Activated T-cell treated with anti-CD3 and anti-CD28 coated beads for 1 hour (primary cell): ENCODE data around the gene NKIRAS1.
"Not testable (repeated sequence)": the region's sequence is repeated elsewhere in the genome, so short reads cannot be mapped to it uniquely, and the experiment has no call there.

ENCODE experiments used
- DNase-seq: peaks from one replicate; pipeline ENCODE4 v3.0.0-alpha.2; 2020; ENCODE audit warnings: low read depth

The NKIRAS1 gene

DNA sequence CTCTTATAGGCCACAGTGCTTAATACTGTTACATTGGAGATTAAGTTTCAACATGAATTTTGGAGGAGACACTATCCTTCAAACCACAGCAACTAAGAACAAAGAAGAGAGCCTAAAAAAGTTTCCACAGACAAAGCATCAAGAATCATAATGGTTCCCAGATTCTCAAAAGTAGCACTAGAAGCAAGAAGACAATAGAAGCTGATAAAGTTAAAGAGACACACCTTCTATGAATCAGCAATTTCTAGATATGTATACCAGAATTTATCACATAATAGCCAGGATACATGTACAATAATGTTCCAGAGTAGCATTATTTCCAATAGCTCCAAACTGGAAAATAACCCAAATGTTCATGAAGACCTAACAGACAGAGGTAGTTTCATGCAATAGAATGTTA lies 12.2 kb downstream of the NKIRAS1 start:
- DNase-seq: no peak

DNA sequence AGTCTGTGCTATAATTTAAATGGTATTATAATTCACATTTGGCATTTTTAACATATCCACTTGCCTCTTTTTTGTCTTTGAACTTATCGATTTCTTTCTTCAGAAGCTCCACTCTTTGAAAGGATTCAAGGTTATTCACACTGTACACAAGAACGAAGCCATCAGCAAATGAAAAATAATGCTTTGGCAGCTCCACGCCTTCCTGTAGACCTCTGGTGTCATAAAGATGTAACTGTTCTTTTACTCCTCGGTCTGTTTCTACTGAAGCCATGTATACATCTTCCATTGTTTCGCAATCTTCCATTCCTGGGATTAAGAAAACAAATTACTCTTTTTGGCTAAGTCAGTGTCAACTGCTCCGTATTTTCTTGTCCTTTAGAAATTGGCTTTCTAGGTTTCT lies 16.0 kb downstream of the NKIRAS1 start:
- DNase-seq: no peak

- no peak for DNase-seq
Observed at GRCh38 chr3:23895181-23895580, 21.6 kb downstream of the NKIRAS1 start.

DNA sequence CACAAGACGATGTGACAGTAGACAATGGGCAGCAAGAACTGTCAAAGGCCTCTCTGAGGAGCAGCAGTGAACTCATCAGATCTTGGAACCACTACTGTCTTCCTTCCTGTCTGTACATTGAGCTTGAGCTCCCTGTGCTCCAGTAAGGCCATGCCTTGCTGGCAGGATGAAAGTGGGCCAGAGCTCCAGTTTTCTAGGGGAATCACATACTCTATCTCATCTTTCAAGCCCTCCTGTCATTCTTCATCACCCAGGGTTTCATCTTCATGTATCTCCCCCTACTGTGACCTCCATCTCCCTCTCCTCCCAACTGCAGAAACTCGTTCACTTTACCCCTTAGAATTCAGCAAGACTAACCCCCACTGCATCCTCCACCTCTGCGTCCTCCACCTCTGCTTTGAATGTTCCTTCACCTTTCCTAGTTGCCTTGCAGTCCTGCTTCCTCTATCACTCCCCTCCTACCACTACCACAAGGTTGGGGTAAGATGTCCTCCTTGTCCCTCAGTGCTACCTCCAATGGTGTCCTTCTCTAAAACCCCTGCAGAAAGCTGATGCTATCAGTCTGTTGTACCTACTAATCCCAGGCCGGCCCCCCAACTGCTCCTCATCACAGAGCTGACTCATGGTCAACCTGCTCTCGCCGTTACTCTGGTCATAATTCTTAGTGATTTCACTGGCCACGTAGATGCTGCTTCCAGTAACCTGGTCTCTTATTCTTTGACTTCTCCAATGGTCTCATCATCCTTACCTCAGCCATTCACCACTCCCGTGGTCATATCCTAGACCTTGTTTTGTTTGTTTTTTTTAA lies 22.3 kb downstream of the NKIRAS1 start:
- no peak for DNase-seq

DNA sequence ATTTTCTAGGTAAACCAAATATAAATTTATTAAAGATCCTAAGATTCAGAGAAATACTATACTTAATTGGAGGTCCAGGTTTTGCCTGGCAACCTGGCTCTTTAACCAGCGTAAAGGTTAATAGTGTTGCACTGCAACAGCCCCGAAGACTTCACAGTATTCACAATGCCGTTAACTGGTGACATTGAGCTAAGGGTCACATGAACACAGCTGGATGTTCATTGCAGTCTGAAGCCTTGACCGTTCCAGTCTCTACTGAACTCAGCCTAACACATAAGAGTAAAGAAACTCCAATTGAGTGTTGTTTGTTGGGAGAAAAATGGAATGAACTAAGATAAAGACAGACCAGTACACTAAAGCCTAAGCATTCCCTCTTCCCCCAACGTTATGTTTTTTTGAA lies 26.8 kb downstream of the NKIRAS1 start:
- no peak for DNase-seq

DNA sequence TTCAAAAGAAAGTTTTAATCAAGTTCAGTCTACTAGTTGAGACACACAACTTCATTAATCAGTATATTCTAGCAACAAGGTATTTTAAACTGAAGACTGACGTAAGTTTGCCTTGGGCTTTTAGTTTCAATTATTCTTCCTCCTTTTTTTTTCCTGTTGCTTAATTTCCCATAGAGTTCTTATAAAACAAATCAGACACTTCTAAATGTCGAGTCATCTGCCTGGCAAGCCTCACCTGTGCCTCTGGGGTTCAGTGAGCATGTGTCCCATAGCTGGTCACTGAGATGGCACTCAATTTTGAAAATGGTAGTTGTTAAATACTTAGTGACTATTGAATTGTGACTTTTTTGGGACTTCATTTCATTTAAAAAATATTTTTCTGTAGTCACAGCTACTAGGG lies 27.4 kb downstream of the NKIRAS1 start:
- no peak for DNase-seq

GRCh38 chr3:23888617-23889228 lies 28.1 kb downstream of the NKIRAS1 start:
- no peak for DNase-seq

GRCh38 chr3:23886311-23886710 lies 30.5 kb downstream of the NKIRAS1 start:
- no peak for DNase-seq

DNA sequence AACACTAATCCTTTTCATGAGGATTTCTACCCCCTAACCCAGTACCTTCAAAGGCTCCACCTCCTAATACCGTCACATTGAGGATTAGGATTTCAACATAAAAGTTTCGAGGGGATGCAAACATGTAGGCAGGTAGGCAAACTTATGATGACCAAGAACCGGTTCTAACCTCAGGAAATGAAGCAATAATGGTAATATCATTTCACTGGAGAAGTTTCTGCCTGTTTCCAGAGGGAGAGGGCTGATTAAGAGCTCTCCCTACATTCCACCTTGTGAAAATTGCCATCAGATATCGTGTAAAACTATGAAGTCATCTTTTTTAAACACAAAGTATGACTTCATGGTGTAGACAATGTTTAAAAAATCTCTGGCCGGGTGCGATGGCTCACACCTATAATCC lies 31.6 kb downstream of the NKIRAS1 start:
- DNase-seq: no peak

DNA sequence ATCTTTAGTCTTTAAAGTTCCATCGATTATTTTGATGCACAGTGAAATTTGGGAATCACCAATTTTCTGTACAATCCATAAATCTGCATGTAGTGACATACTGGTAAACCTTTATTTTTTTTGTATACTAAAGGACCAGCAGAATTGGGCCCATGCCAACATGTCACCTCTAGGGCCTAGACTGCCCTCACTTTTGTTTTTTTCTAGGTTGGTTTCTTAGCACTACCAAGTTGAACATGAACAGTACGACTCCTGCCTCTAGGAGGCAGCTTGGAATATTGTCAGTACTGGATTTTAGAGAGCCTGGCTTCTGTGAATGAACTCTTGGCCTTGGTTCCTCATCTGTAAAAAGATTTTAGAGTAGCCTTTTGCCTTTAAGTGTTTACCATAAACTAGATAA lies 32.3 kb downstream of the NKIRAS1 start:
- no peak for DNase-seq

- DNase-seq: no peak
Observed at GRCh38 chr3:23882487-23882918, 34.3 kb downstream of the NKIRAS1 start.

DNA sequence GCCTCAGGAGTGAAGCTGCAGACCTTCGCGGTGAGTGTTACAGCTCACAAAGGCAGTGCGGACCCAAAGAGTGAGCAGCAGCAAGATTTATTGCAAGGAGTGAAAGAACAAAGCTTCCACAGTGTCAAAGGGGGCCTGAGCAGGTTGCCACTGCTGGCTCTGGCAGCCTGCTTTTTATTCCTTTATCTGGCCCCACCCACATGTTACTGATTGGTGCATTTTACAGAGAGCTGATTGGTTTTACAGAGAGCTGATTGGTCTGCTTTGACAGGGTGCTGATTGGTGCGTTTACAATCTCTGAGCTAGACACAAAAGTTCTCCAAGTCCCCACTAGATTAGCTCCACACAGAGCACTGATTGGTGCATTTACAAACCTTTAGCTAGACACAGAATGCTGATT lies 34.8 kb downstream of the NKIRAS1 start:
- not testable (repeated sequence) for DNase-seq

GRCh38 chr3:23880703-23881339 lies 36.0 kb downstream of the NKIRAS1 start:
- DNase-seq: no peak

- DNase-seq: no peak
Observed at GRCh38 chr3:23879485-23879884, 37.3 kb downstream of the NKIRAS1 start.

- no peak for DNase-seq
Observed at GRCh38 chr3:23877329-23877980, 39.3 kb downstream of the NKIRAS1 start.

GRCh38 chr3:23876923-23877322 lies 39.9 kb downstream of the NKIRAS1 start:
- DNase-seq: no peak

DNA sequence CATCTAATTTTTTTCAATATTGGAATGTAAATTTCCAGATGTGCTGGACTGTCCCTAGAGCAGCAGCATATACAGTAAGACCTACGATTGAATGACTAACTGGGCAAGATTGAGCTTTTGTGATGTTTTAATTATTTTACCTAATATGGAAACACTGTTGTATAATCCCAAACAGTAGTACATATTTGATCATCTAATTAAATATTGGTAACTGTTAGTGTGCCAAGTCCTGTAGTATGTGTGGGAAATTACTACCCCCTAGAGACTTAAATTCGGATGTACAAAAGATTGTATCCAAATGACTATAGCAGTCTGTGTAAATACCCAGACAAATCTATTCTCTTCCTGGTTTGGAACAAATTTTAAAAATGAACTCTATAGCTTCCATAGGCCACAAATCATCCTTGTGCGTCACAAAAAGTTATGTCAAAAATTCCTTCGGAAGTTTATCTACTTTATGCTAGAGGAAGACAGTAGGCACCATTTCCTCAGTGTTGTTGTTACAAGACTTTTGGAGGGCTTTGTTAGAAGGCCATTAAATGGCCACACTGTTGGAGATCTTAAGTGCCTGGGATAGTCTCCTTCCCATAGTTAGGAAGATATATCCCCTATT lies 41.6 kb downstream of the NKIRAS1 start:
- DNase-seq: no peak

DNA sequence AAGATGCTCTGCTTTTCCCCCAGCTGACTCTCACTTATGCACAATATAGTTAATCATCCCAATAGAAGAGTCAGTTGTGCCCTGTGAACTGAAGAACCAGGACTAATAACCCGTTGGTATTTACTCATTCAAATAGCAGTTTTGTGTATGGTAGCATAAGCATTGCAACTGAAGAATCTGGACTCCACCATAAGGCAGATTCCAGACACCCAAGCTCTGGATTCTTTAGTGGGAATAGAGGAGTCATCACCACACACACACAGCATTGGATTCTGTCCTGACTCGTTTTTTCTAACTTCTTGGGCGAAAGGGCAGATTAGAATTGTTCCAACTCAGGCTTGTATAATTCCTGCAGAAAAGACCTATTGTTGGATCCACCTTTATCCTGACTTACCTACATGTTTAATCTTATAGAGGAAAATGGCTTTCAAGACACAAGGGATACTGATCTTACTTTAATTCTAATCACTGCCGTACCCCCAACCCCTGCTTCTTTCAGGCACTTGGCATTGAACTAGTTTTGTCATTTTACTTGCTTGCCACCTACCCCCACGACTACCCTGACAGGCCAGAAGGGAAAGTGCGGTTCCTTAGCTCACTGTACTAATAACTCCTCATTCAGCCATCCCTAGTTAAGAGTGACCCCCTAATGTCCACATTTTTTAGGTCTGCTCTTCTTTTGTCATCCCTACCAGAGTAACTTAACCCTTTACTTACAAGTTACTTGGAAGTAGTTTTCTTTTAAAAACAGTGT lies 42.3 kb downstream of the NKIRAS1 start:
- DNase-seq: no peak

- no peak for DNase-seq
Observed at GRCh38 chr3:23873941-23874340, 42.8 kb downstream of the NKIRAS1 start.

GRCh38 chr3:23872330-23872729 lies 44.5 kb downstream of the NKIRAS1 start:
- DNase-seq: no peak

- not testable (repeated sequence) for DNase-seq
Observed at GRCh38 chr3:23871361-23871760, 45.4 kb downstream of the NKIRAS1 start.

GRCh38 chr3:23870663-23871043 lies 46.1 kb downstream of the NKIRAS1 start:
- DNase-seq: not testable (repeated sequence)
